Caco-2 (cell line): Measurements from ENCODE around the gene CDPF1. TPM values are rescaled to one million over a fixed set of nuclear protein-coding genes. Genes with fewer than 3 reads are reported as not detected.
"Not testable (repeated sequence)": the region's sequence is repeated elsewhere in the genome, so short reads cannot be mapped to it uniquely, and the experiment has no call there.

Source experiments
- BruUV-seq: library from RNA; stranded (reverse); fragments of 400-500 nt; replicated peaks from 2 replicates; lab custom pipeline; 2021; lab: Mats Ljungman, UMichigan
- CTCF ChIA-PET: fragments of 300-600 bp; sonication (Branson Sonifier 250); formaldehyde crosslinking; loops from one replicate; lab custom pipeline; 2022; ENCODE audit warnings: antibody characterized with exemption; lab: Charles Lee
- POLR2A ChIA-PET: fragments of 300-600 bp; sonication (Branson Sonifier 250); formaldehyde crosslinking; loops from one replicate; lab custom pipeline; 2022; ENCODE audit warnings: antibody characterized with exemption; lab: Charles Lee
- DNase-seq, 2 experiments: peaks; one replicate each; pipeline versions ENCODE4 v3.0.0 to v3.0.0-alpha.2; 2020 to 2022
- H3K27me3 ChIP-seq: replicated peaks from 2 replicates; pipeline ENCODE4 v1.6.0; 2011; ENCODE audit warnings: low read length; ENCODE audit not compliant: control insufficient read depth, insufficient read depth
- H3K36me3 ChIP-seq: 2 replicates; pipeline ENCODE4 v1.5.1; 2011; ENCODE audit warnings: low read length; ENCODE audit not compliant: control insufficient read depth, insufficient read depth
- H3K4me1 ChIP-seq: fragments of 250-450 bp; sonication (Bioruptor Pico); 2 replicates; pipeline ENCODE4 v1.5.1; 2020; ENCODE audit warnings: mild to moderate bottlenecking
- H3K4me3 ChIP-seq: 2 replicates; pipeline ENCODE4 v1.5.1; 2011; ENCODE audit warnings: low read depth, mild to moderate bottlenecking, control low read depth, low read length
- H3K9me3 ChIP-seq: fragments of 250-450 bp; sonication (Bioruptor Pico); 2 replicates; pipeline ENCODE4 v1.5.1; 2020; ENCODE audit warnings: mild to moderate bottlenecking, moderate library complexity
- H3K27ac Mint-ChIP-seq: one replicate; pipeline ENCODE4 v1.8.0; 2022; ENCODE audit warnings: mixed read lengths; ENCODE audit not compliant: unreplicated experiment
- H3K27me3 Mint-ChIP-seq: one replicate; pipeline ENCODE4 v1.8.0; 2022; ENCODE audit warnings: mixed read lengths; ENCODE audit not compliant: insufficient read depth, unreplicated experiment
- H3K36me3 Mint-ChIP-seq: one replicate; pipeline ENCODE4 v1.8.0; 2022; ENCODE audit warnings: mild to moderate bottlenecking, mixed read lengths; ENCODE audit not compliant: insufficient read depth, unreplicated experiment
- H3K4me1 Mint-ChIP-seq: one replicate; pipeline ENCODE4 v1.8.0; 2022; ENCODE audit warnings: low read depth, mixed read lengths; ENCODE audit not compliant: unreplicated experiment
- H3K4me3 Mint-ChIP-seq: one replicate; pipeline ENCODE4 v1.8.0; 2022; ENCODE audit warnings: mild to moderate bottlenecking, moderate library complexity, mixed read lengths; ENCODE audit not compliant: unreplicated experiment
- H3K9me3 Mint-ChIP-seq: one replicate; pipeline ENCODE4 v1.8.0; 2022; ENCODE audit warnings: mixed read lengths; ENCODE audit not compliant: unreplicated experiment
- CTCF ChIP-seq, 2 experiments: fragments of 200-600 bp in 1 of 2; IDR thresholded peaks; 1 replicate in 1 of 2; 2 replicates in 1 of 2; pipeline versions ENCODE4 v1.5.1 to v1.8.0; 2011 to 2022; ENCODE audit warnings: antibody characterized with exemption in 1 of 2, control low read depth in 1 of 2, inconsistent platforms in 1 of 2, low read depth in 1 of 2, low read length in 1 of 2, mild to moderate bottlenecking in 1 of 2, moderate library complexity in 1 of 2; ENCODE audit not compliant: insufficient read depth in 1 of 2, severe bottlenecking in 1 of 2, unreplicated experiment in 1 of 2
- intact Hi-C: fragments of 100-400 bp; cut with micrococcal nuclease; formaldehyde crosslinking; loops from one replicate; pipeline ENCODE4 v1.10.0; 2022; ENCODE audit not compliant: unreplicated experiment
- total RNA-seq: library from RNA; stranded (reverse); gene quantifications from 2 replicates; pipeline ENCODE4 v1.2.3, GENCODE V29; 2022

The CDPF1 gene
- total RNA-seq, 1 experiment from 2014 or later = 7.2 TPM

- CTCF ChIA-PET = no interaction called here
- BruUV-seq = no TSS peak
- no peaks in the 10 kb centered on the region for H3K4me1 ChIP-seq
- intact Hi-C loops = no loop called here
- POLR2A ChIA-PET = interaction anchor here (0.6 kb wide), 1 partner anchor 38 kb away, joined by 6 read pairs; no protein-coding TSS in a partner anchor
- H3K9me3 ChIP-seq = no peaks in the 10 kb centered on the region
- no peaks in the 10 kb centered on the region for H3K27me3 ChIP-seq
- no peaks in the 10 kb centered on the region for H3K27me3 Mint-ChIP-seq
- peak; percentile 8 to 44 for DNase-seq
- no peak overlapping the region for H3K27ac Mint-ChIP-seq
- H3K4me3 ChIP-seq = no peak overlapping the region
- H3K4me3 Mint-ChIP-seq = no peak overlapping the region
- H3K36me3 ChIP-seq = peaks cover 2% of the 10 kb centered on the region; the same call in 1 of the 2 replicates
- no peak for TF ChIP-seq CTCF (IDR thresholded peaks at IDR 0.05; ENCODE audit: insufficient read depth in 1 of 2, low read depth in 1 of 2, low read length in 1 of 2, severe bottlenecking in 1 of 2, unreplicated experiment in 1 of 2)
- no peaks in the 10 kb centered on the region for H3K4me1 Mint-ChIP-seq
- H3K36me3 Mint-ChIP-seq = peaks cover 6% of the 10 kb centered on the region
- no peaks in the 10 kb centered on the region for H3K9me3 Mint-ChIP-seq
These were observed 48.9 kb downstream of the CDPF1 start for GRCh38 chr22:46201059-46201757.

- CTCF ChIA-PET, H3K4me1 Mint-ChIP-seq, H3K27ac Mint-ChIP-seq, POLR2A ChIA-PET, H3K36me3 Mint-ChIP-seq, H3K9me3 ChIP-seq, intact Hi-C loops, H3K4me3 ChIP-seq, H3K36me3 ChIP-seq, H3K9me3 Mint-ChIP-seq, BruUV-seq, DNase-seq, H3K27me3 ChIP-seq, H3K4me3 Mint-ChIP-seq, H3K4me1 ChIP-seq, H3K27me3 Mint-ChIP-seq: not testable (repeated sequence)
These were observed 51.3 kb downstream of the CDPF1 start for GRCh38 chr22:46198806-46199205.

DNA sequence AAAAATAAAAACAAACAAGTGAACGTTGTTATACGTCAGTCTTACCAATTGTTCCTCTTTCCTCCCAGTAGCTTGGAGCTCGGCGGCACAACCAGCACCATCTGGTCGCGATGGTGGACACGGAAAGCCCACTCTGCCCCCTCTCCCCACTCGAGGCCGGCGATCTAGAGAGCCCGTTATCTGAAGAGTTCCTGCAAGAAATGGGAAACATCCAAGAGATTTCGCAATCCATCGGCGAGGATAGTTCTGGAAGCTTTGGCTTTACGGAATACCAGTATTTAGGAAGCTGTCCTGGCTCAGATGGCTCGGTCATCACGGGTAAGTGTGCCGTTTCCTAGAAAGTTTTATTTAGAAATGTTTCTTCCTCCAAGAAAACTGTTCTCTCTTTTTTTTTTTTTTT, 51.8 kb downstream of the CDPF1 start:
- H3K36me3 Mint-ChIP-seq = peaks cover 6% of the 10 kb centered on the region
- ChIA-PET POLR2A (no interaction called here), CTCF (no interaction called here)
- H3K4me1 ChIP-seq = no peaks in the 10 kb centered on the region
- no peaks in the 10 kb centered on the region for H3K9me3 Mint-ChIP-seq
- intact Hi-C loops = no loop called here
- TF ChIP-seq CTCF (IDR thresholded peaks at IDR 0.05; ENCODE audit: insufficient read depth in 1 of 2, low read depth in 1 of 2, low read length in 1 of 2, severe bottlenecking in 1 of 2, unreplicated experiment in 1 of 2) = no peak
- DNase-seq = no peak
- no peak overlapping the region for H3K27ac Mint-ChIP-seq
- H3K4me3 Mint-ChIP-seq = no peak overlapping the region
- BruUV-seq = no TSS peak
- no peaks in the 10 kb centered on the region for H3K27me3 ChIP-seq
- no peaks in the 10 kb centered on the region for H3K36me3 ChIP-seq
- no peaks in the 10 kb centered on the region for H3K27me3 Mint-ChIP-seq
- no peaks in the 10 kb centered on the region for H3K4me1 Mint-ChIP-seq
- no peaks in the 10 kb centered on the region for H3K9me3 ChIP-seq
- no peak overlapping the region for H3K4me3 ChIP-seq
